HEK293 (cell line): ENCODE measurements around the gene LRRFIP1.
A peak's percentile ranks its signal among the peaks of the same experiment; 100 is the strongest.

Experiments used
- CTCF ChIA-PET: fragments of 350-600 bp; formaldehyde crosslinking; extraction: SDS; loops from one replicate; lab custom pipeline; 2021; ENCODE audit warnings: antibody characterized with exemption; lab: Yijun Ruan, JAX
- POLR2A ChIA-PET: fragments of 300-600 bp; formaldehyde crosslinking; extraction: SDS; loops from one replicate; lab custom pipeline; 2020; ENCODE audit warnings: antibody characterized with exemption, inconsistent platforms; lab: Yijun Ruan, JAX
- H3K27ac ChIP-seq: fragments of 200-500 bp; sonication (Bioruptor generic); 2 replicates; pipeline ENCODE4 v1.5.1; 2014; ENCODE audit warnings: low read depth, low read length, control low read depth, inconsistent platforms; ENCODE audit errors: extremely low read depth
- H3K36me3 ChIP-seq, 2 experiments: fragments of 200-500 bp in 1 of 2; sonication (Bioruptor generic) in 1 of 2; 1 replicate in 1 of 2; 2 replicates in 1 of 2; pipeline ENCODE4 v1.5.1; 2014 to 2017; ENCODE audit warnings: inconsistent platforms in 2 of 2, low read length in 2 of 2; ENCODE audit not compliant: control insufficient read depth in 2 of 2, insufficient read depth in 1 of 2
- H3K4me1 ChIP-seq: fragments of 200-500 bp; sonication (Bioruptor generic); 2 replicates; pipeline ENCODE4 v1.5.1; 2014; ENCODE audit warnings: mild to moderate bottlenecking, low read length, inconsistent platforms; ENCODE audit not compliant: control insufficient read depth, insufficient read depth
- H3K4me3 ChIP-seq: 2 replicates; pipeline ENCODE4 v1.5.1; 2011; ENCODE audit warnings: low read depth, mild to moderate bottlenecking, control low read depth, low read length, moderate library complexity
- H3K9me3 ChIP-seq: fragments of 200-500 bp; sonication (Bioruptor generic); 2 replicates; pipeline ENCODE4 v1.5.1; 2014; ENCODE audit warnings: low read depth, low read length, inconsistent platforms; ENCODE audit not compliant: control insufficient read depth, insufficient read depth
- KLF10 ChIP-seq: fragments of 450-650 bp; IDR thresholded peaks from 2 replicates; pipeline ENCODE4 v1.5.1; 2018; ENCODE audit warnings: missing biosample characterization, mild to moderate bottlenecking, missing genetic modification characterization
- KLF8 ChIP-seq: fragments of 450-650 bp; formaldehyde crosslinking; IDR thresholded peaks from 2 replicates; pipeline ENCODE4 v1.5.1; 2016; ENCODE audit warnings: missing biosample characterization, missing genetic modification characterization
- MZF1 ChIP-seq: fragments of 450-650 bp; formaldehyde crosslinking; IDR thresholded peaks from 2 replicates; pipeline ENCODE4 v1.5.1; 2017; ENCODE audit warnings: missing biosample characterization, missing genetic modification characterization, borderline replicate concordance
- SALL2 ChIP-seq: fragments of 450-650 bp; formaldehyde crosslinking; IDR thresholded peaks from 2 replicates; pipeline ENCODE4 v1.5.0; 2017; ENCODE audit warnings: missing biosample characterization, mild to moderate bottlenecking, missing genetic modification characterization, borderline replicate concordance
- SP2 ChIP-seq: fragments of 450-650 bp; formaldehyde crosslinking; IDR thresholded peaks from 2 replicates; pipeline ENCODE4 v1.5.1; 2016; ENCODE audit warnings: missing biosample characterization, missing genetic modification characterization
- TRIM28 ChIP-seq: IDR thresholded peaks from 2 replicates; pipeline ENCODE4 v1.6.1; 2011; ENCODE audit warnings: low read length, control low read depth, borderline replicate concordance
- ZNF140 ChIP-seq: fragments of 450-650 bp; formaldehyde crosslinking; IDR thresholded peaks from 2 replicates; pipeline ENCODE4 v1.5.1; 2016; ENCODE audit warnings: missing biosample characterization, missing genetic modification characterization
- ZNF211 ChIP-seq: fragments of 450-650 bp; formaldehyde crosslinking; IDR thresholded peaks from 2 replicates; pipeline ENCODE4 v1.5.1; 2016; ENCODE audit warnings: low read depth, missing biosample characterization, missing genetic modification characterization
- ZNF24 ChIP-seq: fragments of 450-650 bp; formaldehyde crosslinking; IDR thresholded peaks from 2 replicates; pipeline ENCODE4 v1.5.1; 2016; ENCODE audit warnings: missing biosample characterization, missing genetic modification characterization
- ZNF530 ChIP-seq: fragments of 450-650 bp; formaldehyde crosslinking; IDR thresholded peaks from 2 replicates; pipeline ENCODE4 v1.5.1; 2016; ENCODE audit warnings: low read depth, missing biosample characterization, missing genetic modification characterization
- ZNF555 ChIP-seq: fragments of 450-650 bp; formaldehyde crosslinking; conservative IDR thresholded peaks from 2 replicates; pipeline ENCODE4 v1.5.1; 2017; ENCODE audit warnings: missing biosample characterization, mild to moderate bottlenecking, missing genetic modification characterization, inconsistent platforms
- ZNF560 ChIP-seq: fragments of 450-650 bp; formaldehyde crosslinking; IDR thresholded peaks from 2 replicates; pipeline ENCODE4 v1.5.1; 2017; ENCODE audit warnings: missing biosample characterization, missing genetic modification characterization, borderline replicate concordance
- ZNF585B ChIP-seq: fragments of 450-650 bp; formaldehyde crosslinking; IDR thresholded peaks from 2 replicates; pipeline ENCODE4 v1.5.1; 2016; ENCODE audit warnings: missing biosample characterization, missing genetic modification characterization
- ZNF610 ChIP-seq: fragments of 450-650 bp; formaldehyde crosslinking; IDR thresholded peaks from 2 replicates; pipeline ENCODE4 v1.5.1; 2016; ENCODE audit warnings: missing biosample characterization, missing genetic modification characterization, borderline replicate concordance
- ZNF626 ChIP-seq: fragments of 450-650 bp; sonication (Bioruptor Pico); formaldehyde crosslinking; IDR thresholded peaks from 2 replicates; pipeline ENCODE4 v1.5.1; 2018; ENCODE audit warnings: missing biosample characterization, missing genetic modification characterization, inconsistent platforms
- ZNF629 ChIP-seq: fragments of 450-650 bp; formaldehyde crosslinking; IDR thresholded peaks from 2 replicates; pipeline ENCODE4 v1.5.1; 2017; ENCODE audit warnings: missing biosample characterization, missing genetic modification characterization
- ZNF664 ChIP-seq: fragments of 450-650 bp; formaldehyde crosslinking; IDR thresholded peaks from 2 replicates; pipeline ENCODE4 v1.5.1; 2016; ENCODE audit warnings: missing biosample characterization, missing genetic modification characterization
- ZNF843 ChIP-seq: fragments of 450-650 bp; formaldehyde crosslinking; IDR thresholded peaks from 2 replicates; pipeline ENCODE4 v1.5.1; 2016; ENCODE audit warnings: missing biosample characterization, missing genetic modification characterization
- TF ChIP-seq, protein P1 (sequence below): fragments of 450-650 bp; formaldehyde crosslinking; IDR thresholded peaks from 2 replicates; pipeline ENCODE4 v1.5.1; 2016; ENCODE audit warnings: missing biosample characterization, missing genetic modification characterization
- TF ChIP-seq, protein P2 (sequence below): fragments of 450-650 bp; formaldehyde crosslinking; IDR thresholded peaks from 2 replicates; pipeline ENCODE4 v1.5.1; 2016; ENCODE audit warnings: missing biosample characterization, missing genetic modification characterization
- TF ChIP-seq, protein P3 (sequence below): fragments of 450-650 bp; formaldehyde crosslinking; IDR thresholded peaks from 2 replicates; pipeline ENCODE4 v1.5.1; 2016; ENCODE audit warnings: missing biosample characterization, missing genetic modification characterization

The LRRFIP1 gene

DNA sequence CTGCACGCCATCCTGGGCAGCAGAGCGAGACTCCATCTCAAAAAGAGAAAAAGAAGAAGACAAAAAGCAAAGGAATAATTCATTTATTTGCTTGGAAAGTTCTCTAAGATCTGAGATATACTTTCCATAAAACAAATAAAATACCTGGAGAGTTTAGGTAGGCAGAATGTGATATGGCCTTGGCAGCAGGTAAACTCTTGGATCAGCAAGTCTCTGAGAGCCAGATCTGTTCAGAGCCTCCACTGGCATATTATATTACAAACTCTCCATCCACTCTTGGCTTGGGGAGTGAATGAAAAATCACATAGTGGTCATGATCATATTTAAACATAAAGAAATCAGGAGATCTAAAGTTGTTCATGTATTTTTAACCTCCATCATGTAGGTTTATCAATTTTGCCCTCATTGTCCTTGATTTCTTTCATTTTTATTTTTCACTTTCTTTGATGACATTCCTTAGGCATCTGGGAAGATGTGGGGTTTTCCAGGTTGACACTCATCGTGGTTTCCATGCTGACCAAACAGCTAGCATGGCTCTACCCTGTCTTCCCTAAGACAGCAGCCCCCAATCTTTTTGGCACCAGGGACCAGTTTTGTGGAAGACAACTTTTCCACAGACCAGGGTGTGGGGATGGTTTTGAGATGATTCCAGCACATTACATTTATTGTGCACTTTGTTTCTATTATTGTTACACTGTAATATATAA lies 10.2 kb downstream of the LRRFIP1 start:
- peaks cover 0 to 26% of the 10 kb centered on the region in 2 experiments; a peak in 1 of 3 replicates for H3K36me3 ChIP-seq
- H3K27ac ChIP-seq, result no peak overlapping the region
- H3K9me3 ChIP-seq, result no peaks in the 10 kb centered on the region
- no peak overlapping the region for H3K4me3 ChIP-seq
- TF ChIP-seq ZNF140 (tag by site-specific recombination) (no peak), ZNF664 (tag by site-specific recombination) (no peak), SALL2 (tag by site-specific recombination) (no peak), ZNF626 (tag by site-specific recombination) (no peak), ZNF585B (no peak), ZNF211 (tag by site-specific recombination) (no peak), ZNF629 (tag by site-specific recombination) (no peak), SP2 (no peak), KLF8 (tag by site-specific recombination) (no peak), ZNF843 (tag by site-specific recombination) (no peak), ZNF530 (tag by site-specific recombination) (no peak)
- 0 out of 2 replicates have a peak, but pooled peaks cover 4% of the 10 kb centered on the region for H3K4me1 ChIP-seq
- ChIA-PET POLR2A (no interaction called here), CTCF (interaction anchor here (0.6 to 1.6 kb wide), 3 partner anchors 107 to 604 kb away, joined by 3 to 6 read pairs (median 4); no protein-coding TSS in a partner anchor)

DNA sequence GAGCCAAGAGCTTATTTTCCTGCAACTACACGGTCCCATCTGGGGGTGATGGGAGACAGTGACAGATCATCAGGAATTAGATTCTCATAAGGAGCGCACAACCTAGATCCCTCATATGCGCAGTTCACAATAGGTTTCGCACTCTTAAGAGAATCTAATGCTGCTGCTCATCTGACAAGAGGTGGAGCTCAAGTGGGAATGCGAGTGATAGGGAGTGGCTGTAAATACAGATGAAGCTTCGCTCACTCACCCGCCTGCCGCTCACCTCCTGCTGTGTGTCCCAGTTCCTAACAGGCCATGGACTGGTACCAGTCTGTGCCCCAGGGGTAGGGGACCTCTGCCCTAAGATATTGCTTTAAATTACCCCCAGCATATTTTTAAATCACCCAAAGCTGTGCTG lies 10.8 kb downstream of the LRRFIP1 start:
- ChIA-PET POLR2A (no interaction called here), CTCF (interaction anchor here (0.6 to 1.6 kb wide), 3 partner anchors 107 to 603 kb away, joined by 3 to 6 read pairs (median 4); no protein-coding TSS in a partner anchor)
- peaks cover 0 to 20% of the 10 kb centered on the region in 2 experiments; a peak in 1 of 3 replicates for H3K36me3 ChIP-seq

DNA sequence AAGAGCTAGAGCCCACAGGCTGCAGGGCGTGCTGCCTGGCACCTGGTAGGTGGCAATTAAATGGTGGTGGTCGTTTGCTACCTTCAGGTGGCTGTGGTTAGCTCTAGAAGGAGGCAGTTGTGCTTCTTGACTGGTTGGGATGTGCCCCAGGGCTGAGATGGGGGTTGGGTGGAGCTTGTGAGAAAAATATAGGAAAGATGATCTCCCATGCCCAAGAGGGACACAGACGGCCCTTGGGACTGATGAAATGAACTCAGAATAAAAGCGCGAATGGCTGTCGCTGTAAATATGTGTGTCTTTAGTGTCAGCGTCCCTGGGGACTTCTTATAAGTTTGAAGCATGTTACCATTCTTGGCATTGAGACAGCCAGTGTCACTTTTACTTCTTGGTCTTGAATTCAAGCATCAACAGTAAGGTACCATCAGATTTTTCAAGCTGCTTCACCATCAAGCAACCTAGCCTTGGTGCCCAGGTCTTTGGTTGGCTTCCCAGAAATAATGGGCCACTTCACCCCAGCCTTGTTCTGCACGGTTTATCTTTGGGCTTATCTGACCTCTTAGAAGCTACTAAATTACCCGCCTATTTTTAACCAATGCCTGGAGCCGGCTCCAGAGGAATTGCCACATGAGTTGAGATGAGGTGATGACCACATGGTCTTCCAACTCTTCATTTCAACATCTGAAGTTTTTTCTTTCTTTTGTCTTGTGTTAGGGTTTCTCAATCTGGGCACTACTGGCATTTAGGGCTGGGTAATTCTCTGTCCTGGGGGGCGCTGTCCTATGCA lies 11.9 kb downstream of the LRRFIP1 start:
- ChIA-PET POLR2A (interaction anchor here (0.6 kb wide), 1 partner anchor 410 kb away, joined by 3 read pairs; no protein-coding TSS in a partner anchor), CTCF (interaction anchor here (0.6 to 1.6 kb wide), 3 partner anchors 33 to 106 kb away, joined by 3 to 6 read pairs (median 4); no protein-coding TSS in a partner anchor)
- H3K27ac ChIP-seq, result no peak overlapping the region
- H3K36me3 ChIP-seq, result peaks cover 0 to 15% of the 10 kb centered on the region in 2 experiments; a peak in 1 of 3 replicates
- H3K9me3 ChIP-seq, result no peaks in the 10 kb centered on the region
- H3K4me3 ChIP-seq, result no peak overlapping the region
- 0 out of 2 replicates have a peak, but pooled peaks cover 4% of the 10 kb centered on the region for H3K4me1 ChIP-seq
- TF ChIP-seq, protein P1, sequence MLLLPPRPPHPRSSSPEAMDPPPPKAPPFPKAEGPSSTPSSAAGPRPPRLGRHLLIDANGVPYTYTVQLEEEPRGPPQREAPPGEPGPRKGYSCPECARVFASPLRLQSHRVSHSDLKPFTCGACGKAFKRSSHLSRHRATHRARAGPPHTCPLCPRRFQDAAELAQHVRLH (tag by site-specific recombination), result no peak
- TF ChIP-seq, protein P2, sequence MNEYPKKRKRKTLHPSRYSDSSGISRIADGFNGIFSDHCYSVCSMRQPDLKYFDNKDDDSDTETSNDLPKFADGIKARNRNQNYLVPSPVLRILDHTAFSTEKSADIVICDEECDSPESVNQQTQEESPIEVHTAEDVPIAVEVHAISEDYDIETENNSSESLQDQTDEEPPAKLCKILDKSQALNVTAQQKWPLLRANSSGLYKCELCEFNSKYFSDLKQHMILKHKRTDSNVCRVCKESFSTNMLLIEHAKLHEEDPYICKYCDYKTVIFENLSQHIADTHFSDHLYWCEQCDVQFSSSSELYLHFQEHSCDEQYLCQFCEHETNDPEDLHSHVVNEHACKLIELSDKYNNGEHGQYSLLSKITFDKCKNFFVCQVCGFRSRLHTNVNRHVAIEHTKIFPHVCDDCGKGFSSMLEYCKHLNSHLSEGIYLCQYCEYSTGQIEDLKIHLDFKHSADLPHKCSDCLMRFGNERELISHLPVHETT (tag by site-specific recombination), result no peak
- TF ChIP-seq TRIM28, result no peak
- no peak for TF ChIP-seq KLF10 (tag by site-specific recombination)
- no peak for TF ChIP-seq ZNF555
- TF ChIP-seq, all 188 proteins: peak for 0

More for the DNA sequence above, 10.8 kb downstream of the LRRFIP1 start:
- TF ChIP-seq ZNF560 (no peak), ZNF610 (tag by site-specific recombination) (peak; percentile 76; the same call in 1 of the 2 replicates), MZF1 (tag by site-specific recombination) (no peak), ZNF24 (tag by site-specific recombination) (no peak)
- TF ChIP-seq, protein P3, sequence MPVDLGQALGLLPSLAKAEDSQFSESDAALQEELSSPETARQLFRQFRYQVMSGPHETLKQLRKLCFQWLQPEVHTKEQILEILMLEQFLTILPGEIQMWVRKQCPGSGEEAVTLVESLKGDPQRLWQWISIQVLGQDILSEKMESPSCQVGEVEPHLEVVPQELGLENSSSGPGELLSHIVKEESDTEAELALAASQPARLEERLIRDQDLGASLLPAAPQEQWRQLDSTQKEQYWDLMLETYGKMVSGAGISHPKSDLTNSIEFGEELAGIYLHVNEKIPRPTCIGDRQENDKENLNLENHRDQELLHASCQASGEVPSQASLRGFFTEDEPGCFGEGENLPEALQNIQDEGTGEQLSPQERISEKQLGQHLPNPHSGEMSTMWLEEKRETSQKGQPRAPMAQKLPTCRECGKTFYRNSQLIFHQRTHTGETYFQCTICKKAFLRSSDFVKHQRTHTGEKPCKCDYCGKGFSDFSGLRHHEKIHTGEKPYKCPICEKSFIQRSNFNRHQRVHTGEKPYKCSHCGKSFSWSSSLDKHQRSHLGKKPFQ (tag by site-specific recombination), result no peak
- Histone ChIP-seq H3K4me1 (0 out of 2 replicates have a peak, but pooled peaks cover 4% of the 10 kb centered on the region), H3K4me3 (no peak overlapping the region), H3K9me3 (no peaks in the 10 kb centered on the region), H3K27ac (no peak overlapping the region)
